Endothelial cell of umbilical vein (primary cell): ENCODE data around the gene LBHD2. TPM values are rescaled to one million over a fixed set of nuclear protein-coding genes. Genes with fewer than 3 reads are reported as not detected.

ENCODE experiments used
- BruUV-seq: library from RNA; stranded (reverse); fragments of 400-500 nt; replicated peaks from 2 replicates; lab custom pipeline; 2021; lab: Mats Ljungman, UMichigan
- CTCF ChIA-PET: fragments of 300-600, 350-600 bp; sonication (Branson Sonifier 250); formaldehyde crosslinking; loops from one replicate; lab custom pipeline; 2021; ENCODE audit warnings: antibody characterized with exemption, inconsistent platforms; lab: Charles Lee
- POLR2A ChIA-PET: fragments of 300-600, 350-600 bp; sonication (Branson Sonifier 250); formaldehyde crosslinking; loops from one replicate; lab custom pipeline; 2021; ENCODE audit warnings: antibody characterized with exemption, inconsistent platforms; lab: Charles Lee
- DNase-seq: peaks from one replicate; pipeline ENCODE4 v3.0.0-alpha.2; 2011; ENCODE audit warnings: low read depth, low spot score
- FAIRE-seq: peaks from 2 replicates; lab custom pipeline; 2011; peaks lifted over from hg19 to GRCh38; lab: Jason Lieb, UNC
- H2AFZ ChIP-seq: 2 replicates; pipeline ENCODE4 v1.6.0; 2012; ENCODE audit warnings: low read depth, low read length, control low read depth, inconsistent platforms
- H3K27ac ChIP-seq: 2 replicates; pipeline ENCODE4 v1.5.1; 2011; ENCODE audit warnings: low read depth, mild to moderate bottlenecking, control low read depth, low read length, moderate library complexity; ENCODE audit not compliant: insufficient read depth
- H3K27me3 ChIP-seq, 2 experiments: 2 replicates each; pipeline versions ENCODE4 v1.6.0 to v1.6.1; 2011; ENCODE audit warnings: low read length in 2 of 2, mixed read lengths in 1 of 2; ENCODE audit not compliant: control insufficient read depth in 2 of 2, insufficient read depth in 2 of 2
- H3K36me3 ChIP-seq, 2 experiments: 2 replicates in 1 of 2; 3 replicates in 1 of 2; pipeline ENCODE4 v1.5.1; 2011; ENCODE audit warnings: low read length in 2 of 2, mild to moderate bottlenecking in 1 of 2, moderate library complexity in 1 of 2; ENCODE audit not compliant: control insufficient read depth in 2 of 2, insufficient read depth in 2 of 2; ENCODE audit errors: extremely low read depth in 1 of 2
- H3K4me1 ChIP-seq: 3 replicates; pipeline ENCODE4 v1.5.1; 2011; ENCODE audit warnings: mild to moderate bottlenecking, low read length; ENCODE audit not compliant: control insufficient read depth, insufficient read depth; ENCODE audit errors: extremely low read depth
- H3K4me2 ChIP-seq: 2 replicates; pipeline ENCODE4 v1.6.1; 2011; ENCODE audit warnings: low read length, control low read depth, mixed read lengths; ENCODE audit not compliant: insufficient read depth
- H3K4me3 ChIP-seq, 3 experiments: fragments of 200-600 bp in 1 of 3; sonication (generic), shearing (Covaris generic) in 1 of 3; replicated peaks in 1 of 3; 2 replicates each; pipeline ENCODE4 v1.5.1; 2011 to 2016; ENCODE audit warnings: control low read depth in 3 of 3, low read length in 3 of 3, mild to moderate bottlenecking in 2 of 3, inconsistent platforms in 1 of 3, low read depth in 1 of 3, moderate library complexity in 1 of 3; ENCODE audit not compliant: insufficient read depth in 1 of 3
- H3K79me2 ChIP-seq: 2 replicates; pipeline ENCODE4 v1.6.0; 2012; ENCODE audit warnings: low read length, inconsistent platforms; ENCODE audit not compliant: control insufficient read depth, insufficient read depth
- H3K9ac ChIP-seq: replicated peaks from 2 replicates; pipeline ENCODE3; 2011; ENCODE audit warnings: low read length, control low read depth; ENCODE audit not compliant: insufficient read depth; ENCODE audit errors: extremely low read depth
- H3K9me1 ChIP-seq: replicated peaks from 3 replicates; pipeline ENCODE4 v1.6.0; 2011; ENCODE audit warnings: mild to moderate bottlenecking, low read length; ENCODE audit not compliant: control insufficient read depth, insufficient read depth; ENCODE audit errors: extremely low read depth
- H3K9me3 ChIP-seq: replicated peaks from 2 replicates; pipeline ENCODE4 v1.5.1; 2012; ENCODE audit warnings: low read length, inconsistent platforms; ENCODE audit not compliant: control insufficient read depth, insufficient read depth
- H4K20me1 ChIP-seq: replicated peaks from 2 replicates; pipeline ENCODE3; 2011; ENCODE audit warnings: mild to moderate bottlenecking, low read length; ENCODE audit not compliant: control insufficient read depth, insufficient read depth; ENCODE audit errors: extremely low read depth
- EZH2 ChIP-seq: IDR thresholded peaks from 2 replicates; pipeline ENCODE4 v1.6.1; 2012; ENCODE audit warnings: borderline replicate concordance, low read depth, mild to moderate bottlenecking, moderate library complexity, low read length, inconsistent platforms; ENCODE audit not compliant: severe bottlenecking
- FOS ChIP-seq: IDR thresholded peaks from 2 replicates; pipeline ENCODE4 v1.6.1; 2011; ENCODE audit warnings: mild to moderate bottlenecking, low read length, moderate library complexity, borderline replicate concordance; ENCODE audit not compliant: insufficient read depth
- GATA2 ChIP-seq: IDR thresholded peaks from 2 replicates; pipeline ENCODE4 v1.7.0; 2011; ENCODE audit warnings: low read depth, mild to moderate bottlenecking, moderate library complexity, mixed read lengths, low read length; ENCODE audit not compliant: insufficient read length, insufficient read depth
- JUN ChIP-seq: IDR thresholded peaks from 2 replicates; pipeline ENCODE4 v1.6.1; 2011; ENCODE audit warnings: borderline replicate concordance, low read depth; ENCODE audit not compliant: insufficient read length, insufficient read depth
- MYC ChIP-seq: IDR thresholded peaks from one replicate; pipeline ENCODE4 v1.6.1; 2011; ENCODE audit warnings: mild to moderate bottlenecking, low read depth, low read length
- POLR2A ChIP-seq: IDR thresholded peaks from 2 replicates; pipeline ENCODE4 v1.6.1; 2012; ENCODE audit warnings: low read depth, mild to moderate bottlenecking, control low read depth, low read length
- POLR2AphosphoS5 ChIP-seq: IDR thresholded peaks from 2 replicates; pipeline ENCODE4 v1.6.1; 2012; ENCODE audit warnings: low read depth, mild to moderate bottlenecking, control low read depth, low read length, moderate library complexity; ENCODE audit not compliant: insufficient read depth
- dilution Hi-C: fragments of 300-500 bp; cut with MboI; formaldehyde crosslinking; loops from one replicate; pipeline ENCODE4 v1.15.0; 2019; ENCODE audit warnings: low sequenced_read_pairs; ENCODE audit not compliant: extremely low pct_ligation_motif_present
- intact Hi-C: fragments of 100-400 bp; cut with micrococcal nuclease; formaldehyde crosslinking; loops from one replicate; pipeline ENCODE4 v1.10.0; 2022
- polyA plus RNA-seq, 4 experiments: library from polyadenylated mRNA; depleted of rRNA in 3 of 4; stranded (reverse) in 3 of 4; unstranded in 1 of 4; fragments of >200 nt; gene quantifications; 2 replicates each; pipeline versions ENCODE4 v1.2.1 to v1.2.3, GENCODE V29; 2011 to 2012; ENCODE audit warnings: missing spikeins in 1 of 4
- total RNA-seq: library from RNA; stranded (reverse); gene quantifications from 2 replicates; pipeline ENCODE4 v1.2.3, GENCODE V29; 2021
- TF ChIP-seq, protein P1 (sequence below): IDR thresholded peaks from 2 replicates; pipeline ENCODE4 v1.6.1; 2011; ENCODE audit not compliant: insufficient read depth, insufficient read length
- TF ChIP-seq, protein P2 (sequence below), 2 donors: IDR thresholded peaks; 1 replicate in 1 of 2; 2 replicates in 1 of 2; pipeline ENCODE4 v1.5.1; 2011; ENCODE audit warnings: low read length in 2 of 2, mild to moderate bottlenecking in 2 of 2, moderate library complexity in 2 of 2, control low read depth in 1 of 2, inconsistent platforms in 1 of 2, low read depth in 1 of 2; ENCODE audit not compliant: insufficient read depth in 1 of 2; ENCODE audit errors: extremely low read depth in 1 of 2

The LBHD2 gene
- total and polyA plus RNA-seq, 2 donors (not counting 3 experiments of a cell fraction or from before 2014, with no cell fraction given), result not detected

DNA sequence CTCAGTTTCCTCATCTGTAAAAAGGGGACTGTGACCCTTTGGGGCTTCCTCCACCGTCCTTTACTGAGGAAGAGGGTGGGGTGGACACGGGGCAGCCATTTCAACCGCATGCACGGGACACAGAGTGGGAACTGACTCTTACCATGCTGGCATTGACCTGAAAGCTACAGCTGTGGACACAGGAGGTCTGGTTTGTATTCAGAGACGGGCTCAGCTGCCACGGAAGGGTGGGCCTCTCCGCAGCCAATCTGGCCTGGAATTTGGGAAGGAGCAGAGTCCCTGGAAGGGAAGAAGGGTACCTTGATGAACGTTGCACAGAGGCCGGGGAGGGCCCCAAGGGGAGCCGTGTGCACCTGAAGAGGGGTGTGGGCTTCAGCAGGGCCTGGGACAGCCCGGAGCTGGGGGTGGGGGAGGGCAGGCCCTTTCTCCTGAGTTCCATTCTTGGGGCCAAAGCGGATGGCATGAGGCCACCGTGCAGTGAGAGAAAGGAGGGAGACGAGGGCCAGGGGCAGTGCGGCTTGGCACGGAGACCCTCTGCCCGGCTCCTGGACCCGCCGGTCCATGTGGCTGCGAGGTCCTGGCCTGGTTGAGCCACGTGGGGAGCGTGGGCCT, 53.8 kb downstream of the LBHD2 start:
- H3K4me2 ChIP-seq, result no peak overlapping the region
- H3K4me1 ChIP-seq, result no peaks in the 10 kb centered on the region
- no peaks in the 10 kb centered on the region for H3K79me2 ChIP-seq
- POLR2A ChIA-PET, result no interaction called here
- CTCF ChIA-PET, result interaction anchor here (1.0 to 13.7 kb wide), 2 partner anchors 34 to 83 kb away, joined by 3 to 219 read pairs; no protein-coding TSS in a partner anchor
- dilution Hi-C loops (no loop called here), intact Hi-C loops (no loop called here)
- no peak overlapping the region for H3K27ac ChIP-seq
- no peak for FAIRE-seq
- no peak for DNase-seq
- H3K9me3 ChIP-seq, result no peaks in the 10 kb centered on the region
- no TSS peak for BruUV-seq
- H3K27me3 ChIP-seq, result peaks cover 21 to 29% of the 10 kb centered on the region in 2 experiments
- H3K9ac ChIP-seq, result no peak overlapping the region
- H3K4me3 ChIP-seq, result no peak overlapping the region
- no peaks in the 10 kb centered on the region for H4K20me1 ChIP-seq
- TF ChIP-seq JUN, result no peak
- no peak for TF ChIP-seq MYC
- no peak for TF ChIP-seq EZH2
- TF ChIP-seq POLR2A, result no peak
- no peak for TF ChIP-seq GATA2
- no peak for TF ChIP-seq POLR2AphosphoS5
- no peak for TF ChIP-seq FOS
- TF ChIP-seq, protein P1, sequence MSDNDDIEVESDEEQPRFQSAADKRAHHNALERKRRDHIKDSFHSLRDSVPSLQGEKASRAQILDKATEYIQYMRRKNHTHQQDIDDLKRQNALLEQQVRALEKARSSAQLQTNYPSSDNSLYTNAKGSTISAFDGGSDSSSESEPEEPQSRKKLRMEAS, result no peak
- TF ChIP-seq, protein P2, sequence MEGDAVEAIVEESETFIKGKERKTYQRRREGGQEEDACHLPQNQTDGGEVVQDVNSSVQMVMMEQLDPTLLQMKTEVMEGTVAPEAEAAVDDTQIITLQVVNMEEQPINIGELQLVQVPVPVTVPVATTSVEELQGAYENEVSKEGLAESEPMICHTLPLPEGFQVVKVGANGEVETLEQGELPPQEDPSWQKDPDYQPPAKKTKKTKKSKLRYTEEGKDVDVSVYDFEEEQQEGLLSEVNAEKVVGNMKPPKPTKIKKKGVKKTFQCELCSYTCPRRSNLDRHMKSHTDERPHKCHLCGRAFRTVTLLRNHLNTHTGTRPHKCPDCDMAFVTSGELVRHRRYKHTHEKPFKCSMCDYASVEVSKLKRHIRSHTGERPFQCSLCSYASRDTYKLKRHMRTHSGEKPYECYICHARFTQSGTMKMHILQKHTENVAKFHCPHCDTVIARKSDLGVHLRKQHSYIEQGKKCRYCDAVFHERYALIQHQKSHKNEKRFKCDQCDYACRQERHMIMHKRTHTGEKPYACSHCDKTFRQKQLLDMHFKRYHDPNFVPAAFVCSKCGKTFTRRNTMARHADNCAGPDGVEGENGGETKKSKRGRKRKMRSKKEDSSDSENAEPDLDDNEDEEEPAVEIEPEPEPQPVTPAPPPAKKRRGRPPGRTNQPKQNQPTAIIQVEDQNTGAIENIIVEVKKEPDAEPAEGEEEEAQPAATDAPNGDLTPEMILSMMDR (IDR thresholded peaks at IDR 0.05; ENCODE audit: extremely low read depth in 1 of 2, insufficient read depth in 1 of 2, low read depth in 1 of 2, low read length in 2 of 2), result no peak
- H3K9me1 ChIP-seq, result no peaks in the 10 kb centered on the region
- peaks cover 0 to 17% of the 10 kb centered on the region in 2 experiments for H3K36me3 ChIP-seq
- H2AFZ ChIP-seq, result no peak overlapping the region
